Right lobe of liver (tissue), 6 donors: Measurements from ENCODE around the gene DAO. TPM values are rescaled to one million over a fixed set of nuclear protein-coding genes. Genes with fewer than 3 reads are reported as not detected.
A peak's percentile ranks its signal among the peaks of the same experiment; 100 is the strongest.

Source experiments
- ATAC-seq, 4 donors: fragments of 200-7000 bp; cut with Tn5 transposase; one replicate each; pipeline ENCODE4 v1.9.1; 2020; ENCODE audit warnings: mild to moderate bottlenecking in 4 of 4, moderate library complexity in 4 of 4
- DNase-seq, 3 donors: peaks; one replicate each; pipeline ENCODE4 v3.0.0-alpha.2; 2020
- H3K27ac ChIP-seq, 3 donors: fragments of 200-600 bp; one replicate each; pipeline ENCODE4 v1.8.0; 2022
- H3K27me3 ChIP-seq, 2 donors: fragments of 200-600 bp; one replicate each; pipeline ENCODE4 v1.8.0; 2022
- H3K36me3 ChIP-seq, 4 donors: fragments of 200-600 bp; sonication (generic) in 1 of 4; one replicate each; pipeline versions ENCODE4 v1.5.1 to v1.8.0; 2017 to 2022; ENCODE audit warnings: control low read depth in 1 of 4
- H3K4me1 ChIP-seq, 4 donors: fragments of 200-600 bp; sonication (generic) in 1 of 4; one replicate each; pipeline versions ENCODE4 v1.5.1 to v1.8.0; 2017 to 2022; ENCODE audit warnings: control low read depth in 1 of 4
- H3K4me3 ChIP-seq, 3 donors: fragments of 200-600 bp; one replicate each; pipeline ENCODE4 v1.8.0; 2022
- H3K9me3 ChIP-seq, 4 donors: fragments of 200-600 bp; sonication (generic) in 1 of 4; one replicate each; pipeline versions ENCODE4 v1.5.1 to v1.8.0; 2017 to 2022; ENCODE audit warnings: control low read depth in 1 of 4
- POLR2A ChIP-seq: fragments of 450-650 bp; IDR thresholded peaks from one replicate; pipeline ENCODE4 v1.6.1; 2017; ENCODE audit warnings: antibody characterized with exemption, mild to moderate bottlenecking
- WGBS: methylation state at CpG from one replicate; pipeline ENCODE4 v1.1.6; 2018; ENCODE audit warnings: low coverage, low lambda C conversion rate; ENCODE audit not compliant: insufficient coverage; ENCODE audit errors: missing lambda C conversion rate; 5-methylcytosine and 5-hydroxymethylcytosine counted together
- intact Hi-C, 2 donors: fragments of 100-400 bp; cut with DNase I; formaldehyde crosslinking; loops; one replicate each; pipeline versions ENCODE4 v1.11.2 to v1.14.1; 2022
- long read RNA-seq: library from polyadenylated mRNA; unstranded; transcript quantifications from one replicate; pipeline ENCODE4 v2.0.0, GENCODE V29; 2019
- total RNA-seq, 6 experiments: library from RNA; depleted of rRNA in 2 of 6; stranded (reverse); fragments of >200 nt in 2 of 6; fragmentation: NEBNext Ultra II Directional in 3 of 6; extraction: Animal tissue kit (Norgen Biotek cat#: 25700) in 3 of 6; gene quantifications; one replicate each; pipeline versions ENCODE4 v1.1.0 to v1.2.4, GENCODE V29; 2016 to 2023
- TF ChIP-seq, protein P1 (sequence below), 4 donors: fragments of 200-600 bp in 3 of 4; fragments of 450-650 bp in 1 of 4; IDR thresholded peaks; one replicate each; pipeline versions ENCODE4 v1.5.1 to v1.8.0; 2016 to 2022; ENCODE audit warnings: antibody characterized with exemption in 4 of 4, mild to moderate bottlenecking in 2 of 4
- donor health status: DM: no; HTN: yes; CAD: no.
- donor health status: DM: no; HTN: no; CAD: no.
- donor health status: DM: no; HTN: no; CAD: no.
- donor health status: DM: no; HTN: yes; CAD: no.
- donor health status: DM: no; HTN: yes; CAD: no.

DAO gene
- 10 to 100 TPM; 26.7 to 70.2 (median 45.0) TPM for total RNA-seq
- long read RNA-seq, transcript DAO-201 (11 exons, 1,756 nt) = major isoform, 10 of 16 reads
- long read RNA-seq, partial matches to known transcripts = 3 of 16 reads
- long read RNA-seq, other reads (novel, unspliced or antisense) = 3 of 16 reads

DNA sequence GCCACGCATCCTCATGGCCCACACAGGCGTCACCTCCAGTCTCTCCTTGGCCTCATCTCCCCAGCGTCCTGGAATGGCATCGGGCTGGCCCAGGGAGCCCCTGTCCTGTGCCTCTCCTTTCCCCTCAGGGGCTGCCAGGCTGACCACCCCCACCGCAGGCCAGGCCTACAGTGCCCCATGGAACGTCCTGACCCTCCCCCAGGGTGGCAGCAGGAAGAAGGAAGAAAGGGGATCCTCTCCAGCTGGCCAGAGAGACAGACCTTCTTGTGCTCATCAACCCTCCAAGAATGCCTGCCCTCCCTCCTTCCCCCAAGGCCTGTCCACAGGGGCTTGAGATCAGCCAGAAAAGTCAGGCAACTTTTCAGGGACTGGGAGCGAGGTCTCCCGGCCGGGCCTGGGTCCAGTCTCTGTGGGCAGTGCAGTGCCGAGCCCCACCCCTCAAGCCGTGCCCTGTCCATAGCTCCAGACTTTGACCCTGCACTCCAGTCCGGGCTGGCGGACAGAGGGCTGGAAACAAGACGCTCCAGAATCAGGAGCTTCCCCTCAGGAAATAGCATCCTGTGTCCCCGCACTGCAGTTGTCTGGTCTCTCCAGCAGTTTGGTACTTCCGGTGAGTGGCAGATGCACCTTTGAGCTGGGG is at the start of gene DAO:
TSS of gene DAO (plus strand) at position 478 of the 640 bp plus-strand sequence. CDS start 4,915 bp downstream, outside the sequence.
- Histone ChIP-seq H3K27me3 (no peaks in the 10 kb centered on the region), H3K9me3 (no peaks in the 10 kb centered on the region), H3K27ac (peak within 1 kb of the TSS in 2 of 3 donors; percentile 77 to 80), H3K4me3 (peak within 1 kb of the TSS; percentile 30 to 59 (median 47)), H3K4me1 (peaks cover 0 to 14% (median 4%) of the 10 kb centered on the region in 4 donors), H3K36me3 (no peaks in the 10 kb centered on the region)
- 15% methylated on average over 4 of the region's 16 CpGs for WGBS
- TF ChIP-seq, protein P1, sequence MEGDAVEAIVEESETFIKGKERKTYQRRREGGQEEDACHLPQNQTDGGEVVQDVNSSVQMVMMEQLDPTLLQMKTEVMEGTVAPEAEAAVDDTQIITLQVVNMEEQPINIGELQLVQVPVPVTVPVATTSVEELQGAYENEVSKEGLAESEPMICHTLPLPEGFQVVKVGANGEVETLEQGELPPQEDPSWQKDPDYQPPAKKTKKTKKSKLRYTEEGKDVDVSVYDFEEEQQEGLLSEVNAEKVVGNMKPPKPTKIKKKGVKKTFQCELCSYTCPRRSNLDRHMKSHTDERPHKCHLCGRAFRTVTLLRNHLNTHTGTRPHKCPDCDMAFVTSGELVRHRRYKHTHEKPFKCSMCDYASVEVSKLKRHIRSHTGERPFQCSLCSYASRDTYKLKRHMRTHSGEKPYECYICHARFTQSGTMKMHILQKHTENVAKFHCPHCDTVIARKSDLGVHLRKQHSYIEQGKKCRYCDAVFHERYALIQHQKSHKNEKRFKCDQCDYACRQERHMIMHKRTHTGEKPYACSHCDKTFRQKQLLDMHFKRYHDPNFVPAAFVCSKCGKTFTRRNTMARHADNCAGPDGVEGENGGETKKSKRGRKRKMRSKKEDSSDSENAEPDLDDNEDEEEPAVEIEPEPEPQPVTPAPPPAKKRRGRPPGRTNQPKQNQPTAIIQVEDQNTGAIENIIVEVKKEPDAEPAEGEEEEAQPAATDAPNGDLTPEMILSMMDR (IDR thresholded peaks at IDR 0.05) = no peak
- TF ChIP-seq POLR2A = peak; percentile 64
- DNase-seq = peak; percentile 77 to 92 (median 88)
- intact Hi-C loops = no loop called here
- ATAC-seq = peak; percentile 90 to 98 (median 95)

GRCh38 chr12:108831309-108831991 is 48.4 kb upstream of the DAO start:
- intact Hi-C loops = no loop called here
- Histone ChIP-seq H3K36me3 (peaks cover 0 to 38% (median 5%) of the 10 kb centered on the region in 4 donors), H3K27me3 (no peaks in the 10 kb centered on the region), H3K4me3 (no peak overlapping the region), H3K27ac (no peak overlapping the region), H3K4me1 (peaks cover 0 to 26% (median 4%) of the 10 kb centered on the region in 4 donors), H3K9me3 (no peaks in the 10 kb centered on the region)
- WGBS = 84% methylated on average over 9 of the region's 11 CpGs
- DNase-seq (no peak), ATAC-seq (no peak)
- TF ChIP-seq POLR2A = no peak

DNA sequence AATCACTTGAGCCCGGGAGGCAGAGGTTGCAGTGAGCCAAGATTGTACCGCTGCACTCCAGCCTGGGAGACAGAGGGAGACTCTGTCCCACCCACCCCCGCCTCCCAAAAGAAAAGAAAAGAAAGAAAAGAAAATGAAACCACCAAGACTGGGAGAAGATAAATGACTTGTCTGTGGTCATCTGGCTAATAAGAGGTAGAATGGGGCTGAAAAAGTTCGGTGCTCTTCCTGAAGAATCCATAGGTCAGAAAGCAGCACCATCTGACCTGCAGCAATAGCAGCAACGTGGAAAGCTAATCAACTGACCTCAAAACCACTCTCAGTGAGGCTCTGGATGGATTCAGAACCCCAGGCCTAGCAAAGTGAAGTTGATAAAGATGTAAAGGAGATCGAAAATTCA is 47.7 kb upstream of the DAO start:
- H3K9me3 ChIP-seq = no peaks in the 10 kb centered on the region
- no peaks in the 10 kb centered on the region for H3K27me3 ChIP-seq
- H3K4me3 ChIP-seq = no peak overlapping the region
- peaks cover 0 to 38% (median 5%) of the 10 kb centered on the region in 4 donors for H3K36me3 ChIP-seq
- H3K27ac ChIP-seq = peak overlapping the region in 2 of 3 donors; percentile 20 to 32
- TF ChIP-seq, protein P1 (IDR thresholded peaks at IDR 0.05) = no peak
- no peak for TF ChIP-seq POLR2A
- H3K4me1 ChIP-seq = peaks cover 0 to 19% (median 3%) of the 10 kb centered on the region in 4 donors
- 63% methylated on average over 5 of the region's 6 CpGs for WGBS
- intact Hi-C loops = no loop called here
- ATAC-seq = no peak
- no peak for DNase-seq

DNA sequence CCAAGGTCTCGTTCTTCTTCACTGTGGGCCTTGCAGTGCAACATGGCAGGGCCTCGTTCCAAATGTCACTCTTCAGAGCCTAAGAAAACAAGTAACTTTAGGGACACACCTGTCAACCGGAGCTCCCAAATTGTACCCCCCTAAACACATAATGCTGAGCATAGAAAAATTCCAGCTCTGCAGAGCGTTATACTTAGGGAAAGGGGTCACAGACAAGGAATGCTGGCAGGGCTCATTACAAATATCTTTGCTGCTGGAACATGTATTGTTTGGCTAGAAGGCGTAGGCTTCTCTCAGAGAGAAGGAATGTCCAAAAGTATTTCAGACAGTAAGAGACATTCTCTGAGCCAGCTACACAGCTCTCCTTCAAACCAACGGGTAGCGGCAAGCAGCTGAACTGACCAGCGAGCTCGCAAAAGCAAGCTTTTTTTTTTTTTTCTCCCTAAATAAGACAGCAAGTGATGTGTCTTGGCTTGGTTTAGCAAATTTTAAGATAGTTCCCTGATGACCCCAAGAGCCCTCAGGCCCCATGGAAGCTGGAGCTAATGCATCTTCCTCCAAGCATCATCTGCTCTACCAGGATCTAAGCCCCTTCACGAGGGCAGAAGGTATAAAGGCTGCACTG is 47.0 kb upstream of the DAO start:
- Histone ChIP-seq H3K27ac (peak overlapping the region in 2 of 3 donors; percentile 20 to 32), H3K9me3 (no peaks in the 10 kb centered on the region), H3K4me3 (no peak overlapping the region), H3K4me1 (peaks cover 0 to 13% (median 3%) of the 10 kb centered on the region in 4 donors), H3K27me3 (no peaks in the 10 kb centered on the region), H3K36me3 (peaks cover 0 to 35% (median 5%) of the 10 kb centered on the region in 4 donors)
- intact Hi-C loops = no loop called here
- WGBS = 74% methylated on average over 10 of the region's 10 CpGs
- no peak for ATAC-seq
- TF ChIP-seq, protein P1 (IDR thresholded peaks at IDR 0.05) = no peak
- TF ChIP-seq POLR2A = no peak
- no peak for DNase-seq
